ENCODE data around the gene STBD1. TPM values are rescaled to one million over a fixed set of nuclear protein-coding genes. Genes with fewer than 3 reads are reported as not detected.

The STBD1 gene
- total and polyA plus RNA-seq, 2 experiments from 2014 or later, result 29.7 to 34.2 TPM

DNA sequence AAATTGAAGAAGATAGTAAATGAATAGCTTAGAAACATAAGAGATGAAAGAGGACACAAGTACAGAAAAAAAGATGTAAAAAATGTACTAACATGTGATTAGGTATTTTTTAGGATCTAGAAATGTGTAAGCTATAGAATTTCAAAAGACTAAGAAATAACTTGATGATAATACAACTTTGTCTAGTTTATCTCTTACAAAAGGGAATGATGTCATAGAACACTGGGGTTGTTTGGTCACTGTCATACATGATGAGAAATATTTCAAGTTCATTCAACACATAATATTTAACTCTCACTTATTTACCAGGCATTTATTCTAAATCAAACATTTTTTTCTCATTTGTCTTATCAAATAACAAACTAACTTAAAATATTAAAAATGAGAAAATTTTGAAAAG is 18.5 kb downstream of the STBD1 start:
- H3K27me3 ChIP-seq, result no peaks in the 10 kb centered on the region
- H4K20me1 ChIP-seq (ENCODE audit: insufficient read depth, poor library complexity, severe bottlenecking), result no peaks in the 10 kb centered on the region
- H2AFZ ChIP-seq, result no peak overlapping the region
- H3K9me3 ChIP-seq (ENCODE audit: low read depth), result no peaks in the 10 kb centered on the region
- H3K9me2 ChIP-seq (replicated peaks; ENCODE audit: insufficient read depth), result no peaks in the 10 kb centered on the region
- H3K4me3 ChIP-seq, result no peak overlapping the region
- no peak for DNase-seq (ENCODE audit: low spot score)
- H3K36me3 ChIP-seq (replicated peaks; ENCODE audit: insufficient read depth, low read depth), result no peaks in the 10 kb centered on the region
- TF ChIP-seq EZH2 (IDR thresholded peaks at IDR 0.05; ENCODE audit: borderline replicate concordance) (no peak), EZH2phosphoT487 (IDR thresholded peaks at IDR 0.05; ENCODE audit: low read depth, severe bottlenecking, unreplicated experiment) (no peak)
- TF ChIP-seq, protein P1, sequence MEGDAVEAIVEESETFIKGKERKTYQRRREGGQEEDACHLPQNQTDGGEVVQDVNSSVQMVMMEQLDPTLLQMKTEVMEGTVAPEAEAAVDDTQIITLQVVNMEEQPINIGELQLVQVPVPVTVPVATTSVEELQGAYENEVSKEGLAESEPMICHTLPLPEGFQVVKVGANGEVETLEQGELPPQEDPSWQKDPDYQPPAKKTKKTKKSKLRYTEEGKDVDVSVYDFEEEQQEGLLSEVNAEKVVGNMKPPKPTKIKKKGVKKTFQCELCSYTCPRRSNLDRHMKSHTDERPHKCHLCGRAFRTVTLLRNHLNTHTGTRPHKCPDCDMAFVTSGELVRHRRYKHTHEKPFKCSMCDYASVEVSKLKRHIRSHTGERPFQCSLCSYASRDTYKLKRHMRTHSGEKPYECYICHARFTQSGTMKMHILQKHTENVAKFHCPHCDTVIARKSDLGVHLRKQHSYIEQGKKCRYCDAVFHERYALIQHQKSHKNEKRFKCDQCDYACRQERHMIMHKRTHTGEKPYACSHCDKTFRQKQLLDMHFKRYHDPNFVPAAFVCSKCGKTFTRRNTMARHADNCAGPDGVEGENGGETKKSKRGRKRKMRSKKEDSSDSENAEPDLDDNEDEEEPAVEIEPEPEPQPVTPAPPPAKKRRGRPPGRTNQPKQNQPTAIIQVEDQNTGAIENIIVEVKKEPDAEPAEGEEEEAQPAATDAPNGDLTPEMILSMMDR (IDR thresholded peaks at IDR 0.05; ENCODE audit: poor library complexity), result no peak
- no peak overlapping the region for H3K27ac ChIP-seq
- H3K79me2 ChIP-seq, result no peaks in the 10 kb centered on the region
- no peak overlapping the region for H3K4me2 ChIP-seq
- no peaks in the 10 kb centered on the region for H3K4me1 ChIP-seq (ENCODE audit: insufficient read depth)

DNA sequence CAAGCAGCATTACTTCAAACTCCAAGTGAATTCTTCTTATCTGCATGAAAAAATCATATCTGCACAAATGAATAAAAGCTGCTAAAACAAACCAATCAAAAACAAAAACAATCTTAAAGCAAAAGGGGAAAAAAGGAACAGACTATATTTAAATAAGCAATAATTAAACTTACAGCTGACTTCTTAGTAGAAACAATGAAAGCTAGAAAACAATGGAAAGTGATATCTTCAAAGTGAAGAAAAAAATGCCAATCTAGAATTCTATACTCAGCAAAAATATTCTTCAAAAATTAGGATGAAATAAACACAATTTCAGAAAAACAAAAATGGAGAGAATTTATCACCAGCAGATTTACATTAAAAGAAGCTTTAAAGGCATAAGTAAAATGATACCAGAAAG is 20.0 kb downstream of the STBD1 start:
- H2AFZ ChIP-seq, result no peak overlapping the region
- no peaks in the 10 kb centered on the region for H3K9me2 ChIP-seq (replicated peaks; ENCODE audit: insufficient read depth)
- H3K4me1 ChIP-seq (ENCODE audit: insufficient read depth), result no peaks in the 10 kb centered on the region
- H4K20me1 ChIP-seq (ENCODE audit: insufficient read depth, poor library complexity, severe bottlenecking), result no peaks in the 10 kb centered on the region
- TF ChIP-seq EZH2phosphoT487 (IDR thresholded peaks at IDR 0.05; ENCODE audit: low read depth, severe bottlenecking, unreplicated experiment) (no peak), EZH2 (IDR thresholded peaks at IDR 0.05; ENCODE audit: borderline replicate concordance) (no peak)
- TF ChIP-seq, protein P1 (IDR thresholded peaks at IDR 0.05; ENCODE audit: poor library complexity), result no peak
- no peak for DNase-seq (ENCODE audit: low spot score)
- no peak overlapping the region for H3K4me2 ChIP-seq
- no peak overlapping the region for H3K4me3 ChIP-seq
- H3K36me3 ChIP-seq (replicated peaks; ENCODE audit: insufficient read depth, low read depth), result no peaks in the 10 kb centered on the region
- no peak overlapping the region for H3K27ac ChIP-seq
- H3K9me3 ChIP-seq (ENCODE audit: low read depth), result no peaks in the 10 kb centered on the region
- H3K27me3 ChIP-seq, result no peaks in the 10 kb centered on the region
- H3K79me2 ChIP-seq, result no peaks in the 10 kb centered on the region

DNA sequence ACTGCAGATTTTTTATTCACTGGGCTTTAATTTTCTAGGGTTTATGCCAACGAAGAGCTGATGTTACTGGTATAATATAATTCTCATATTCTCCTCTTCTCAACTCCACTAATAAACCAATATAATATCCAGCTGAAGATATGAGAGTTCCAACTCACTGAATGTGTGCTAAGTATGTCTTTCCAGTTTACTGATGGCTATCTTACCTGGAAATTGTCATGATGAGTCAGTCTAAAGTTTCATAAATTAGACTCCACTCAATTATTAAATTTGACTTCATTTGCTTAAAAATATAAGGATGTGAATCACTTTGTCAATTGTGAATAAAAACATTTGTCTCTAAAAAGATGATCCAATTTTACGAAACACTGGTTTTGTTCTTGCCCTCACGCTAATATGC is 28.4 kb downstream of the STBD1 start:
- H3K9me2 ChIP-seq (replicated peaks; ENCODE audit: insufficient read depth), result no peaks in the 10 kb centered on the region
- H3K36me3 ChIP-seq (replicated peaks; ENCODE audit: insufficient read depth, low read depth), result no peaks in the 10 kb centered on the region
- no peaks in the 10 kb centered on the region for H3K9me3 ChIP-seq (ENCODE audit: low read depth)
- DNase-seq (ENCODE audit: low spot score), result no peak
- H2AFZ ChIP-seq, result no peak overlapping the region
- H3K4me2 ChIP-seq, result no peak overlapping the region
- H4K20me1 ChIP-seq (ENCODE audit: insufficient read depth, poor library complexity, severe bottlenecking), result no peaks in the 10 kb centered on the region
- no peak overlapping the region for H3K4me3 ChIP-seq
- H3K79me2 ChIP-seq, result no peaks in the 10 kb centered on the region
- no peaks in the 10 kb centered on the region for H3K27me3 ChIP-seq
- TF ChIP-seq, protein P1 (IDR thresholded peaks at IDR 0.05; ENCODE audit: poor library complexity), result no peak
- TF ChIP-seq EZH2 (IDR thresholded peaks at IDR 0.05; ENCODE audit: borderline replicate concordance), result no peak
- no peak for TF ChIP-seq EZH2phosphoT487 (IDR thresholded peaks at IDR 0.05; ENCODE audit: low read depth, severe bottlenecking, unreplicated experiment)
- H3K27ac ChIP-seq, result no peak overlapping the region
- whole genome bisulfite sequencing (ENCODE audit: low lambda C conversion rate, missing lambda C conversion rate), result 80% methylated on average over 3 of the region's 3 CpGs
- H3K4me1 ChIP-seq (ENCODE audit: insufficient read depth), result no peaks in the 10 kb centered on the region

DNA sequence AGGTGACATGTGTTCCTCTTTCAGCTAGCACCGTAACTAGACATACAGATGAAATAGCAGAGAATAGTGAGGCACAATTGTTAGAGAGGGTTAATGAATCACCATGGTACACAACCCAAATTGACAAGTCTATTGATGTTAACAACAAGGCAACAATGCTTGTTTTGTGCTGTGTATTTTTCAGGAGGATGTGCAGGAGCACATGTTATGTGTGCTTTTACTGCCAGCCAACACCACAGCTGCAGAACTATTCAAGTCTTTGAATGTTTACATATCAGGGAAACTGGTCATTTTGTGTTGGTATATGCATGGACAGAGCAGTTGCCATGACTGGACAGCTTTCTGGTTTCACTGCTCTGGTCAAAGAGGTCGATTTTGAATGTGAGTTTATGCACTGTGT is 32.8 kb downstream of the STBD1 start:
- Histone ChIP-seq H3K27ac (no peak overlapping the region), H2AFZ (no peak overlapping the region), H3K36me3 (replicated peaks; ENCODE audit: insufficient read depth, low read depth) (no peaks in the 10 kb centered on the region), H3K9me3 (ENCODE audit: low read depth) (no peaks in the 10 kb centered on the region), H4K20me1 (ENCODE audit: insufficient read depth, poor library complexity, severe bottlenecking) (no peaks in the 10 kb centered on the region), H3K27me3 (no peaks in the 10 kb centered on the region), H3K9me2 (replicated peaks; ENCODE audit: insufficient read depth) (no peaks in the 10 kb centered on the region), H3K4me3 (no peak overlapping the region), H3K79me2 (no peaks in the 10 kb centered on the region), H3K4me2 (no peak overlapping the region), H3K4me1 (ENCODE audit: insufficient read depth) (no peaks in the 10 kb centered on the region)
- no peak for DNase-seq (ENCODE audit: low spot score)
- TF ChIP-seq, protein P1 (IDR thresholded peaks at IDR 0.05; ENCODE audit: poor library complexity), result no peak
- TF ChIP-seq EZH2 (IDR thresholded peaks at IDR 0.05; ENCODE audit: borderline replicate concordance) (no peak), EZH2phosphoT487 (IDR thresholded peaks at IDR 0.05; ENCODE audit: low read depth, severe bottlenecking, unreplicated experiment) (no peak)
- WGBS (ENCODE audit: low lambda C conversion rate, missing lambda C conversion rate), result 62% methylated on average over 2 of the region's 2 CpGs
